ENCODE data around the gene SAP30. TPM values are rescaled to one million over a fixed set of nuclear protein-coding genes. Genes with fewer than 3 reads are reported as not detected.

Gene SAP30
- total and polyA plus RNA-seq, 2 of the 4 experiments (the other 2 are of a cell fraction), result 3.8 to 11.7 TPM

GRCh38 chr4:173371292-173372192, 788 bp downstream of the SAP30 start:
- Histone ChIP-seq H4K8ac (ENCODE audit: low read depth in 2 of 2, low read length in 2 of 2) (peak overlapping the region in 1 of 2 experiments; percentile 39; a peak in 1 of 4 replicates), H3K18ac (ENCODE audit: low read depth, low read length) (peak overlapping the region; percentile 33), H3K23ac (ENCODE audit: low read depth, low read length) (peak overlapping the region; percentile 86), H3K9ac (ENCODE audit: low read depth, low read length) (peak overlapping the region; percentile 79), H2BK5ac (ENCODE audit: low read depth, low read length, poor library complexity, severe bottlenecking) (peak overlapping the region; percentile 61), H2BK20ac (ENCODE audit: low read depth, low read length) (no peak overlapping the region), H3K36me3 (ENCODE audit: control insufficient read depth, insufficient read depth, low read length) (peaks cover 1% of the 10 kb centered on the region; the same call in 1 of the 2 replicates), H3K27me3 (ENCODE audit: control insufficient read depth, insufficient read depth, low read length) (no peaks in the 10 kb centered on the region), H3K9me3 (ENCODE audit: control insufficient read depth, insufficient read depth, low read length) (no peaks in the 10 kb centered on the region), H3K27ac (ENCODE audit: insufficient read depth, low read length) (peak overlapping the region; percentile 57), H2BK120ac (ENCODE audit: low read depth, low read length) (0 out of 2 replicates have a peak overlapping the region, but pooled peaks have one; percentile 3), H3K4me3 (ENCODE audit: insufficient read depth, low read depth, low read length) (peak overlapping the region; percentile 96), H2BK15ac (ENCODE audit: low read depth, low read length) (no peak overlapping the region), H4K91ac (ENCODE audit: insufficient read depth, low read depth, low read length) (peak overlapping the region; percentile 42), H3K56ac (ENCODE audit: extremely low read depth, insufficient read depth, low read length) (peak overlapping the region; percentile 58), H3K9me1 (ENCODE audit: insufficient read depth, low read length) (no peaks in the 10 kb centered on the region), H4K20me1 (ENCODE audit: insufficient read depth, low read length) (no peaks in the 10 kb centered on the region), H3K4me1 (ENCODE audit: control insufficient read depth, insufficient read depth, low read length) (no peaks in the 10 kb centered on the region; the same call in 1 of the 2 replicates), H3K4me2 (ENCODE audit: low read depth, low read length) (peak overlapping the region; percentile 35), H2AFZ (replicated peaks; ENCODE audit: low read length, poor library complexity) (peak overlapping the region; percentile 97), H3K4ac (ENCODE audit: low read depth, low read length) (peak overlapping the region; percentile 9), H4K5ac (ENCODE audit: low read depth, low read length) (no peak overlapping the region; the same call in none of the 2 replicates), H2AK9ac (replicated peaks; ENCODE audit: low read depth, low read length, poor library complexity) (peak overlapping the region; percentile 60), H3K79me1 (ENCODE audit: low read depth in 1 of 2, low read length in 2 of 2) (peaks cover 6 to 13% of the 10 kb centered on the region in 2 experiments), H3K14ac (replicated peaks; ENCODE audit: low read depth, low read length) (peak overlapping the region; percentile 87), H2AK5ac (ENCODE audit: low read depth, low read length) (no peak overlapping the region)
- DNase-seq (peak; percentile 69), ATAC-seq (ENCODE audit: low read depth) (peak; percentile 24)
- dilution Hi-C loops (cut with HindIII; ENCODE audit: low sequenced_read_pairs, unreplicated experiment), result no loop called here
- intact Hi-C loops (cut with micrococcal nuclease), result loop anchor here (2.0 to 5.0 kb wide), 2 partner anchors 45 to 911 kb away; partner anchors contain the start of genes CEP44 and FBXO8
- CTCF ChIA-PET, result interaction anchor here (1.0 kb wide), 1 partner anchor 42 kb away, joined by 3 read pairs; no protein-coding TSS in a partner anchor
- TF ChIP-seq MXI1 (IDR thresholded peaks at IDR 0.05; ENCODE audit: borderline replicate concordance, low read depth, low read length), result peak; percentile 65; the same call in 1 of the 2 replicates
- no peak for TF ChIP-seq ELK1 (IDR thresholded peaks at IDR 0.05; ENCODE audit: borderline replicate concordance, low read depth, low read length)
- WGBS, 2 experiments (ENCODE audit: extremely low coverage in 2 of 2, insufficient read length in 1 of 2), result 0% methylated on average over 14 of the region's 68 CpGs; no CpG with 5 or more reads in 1 of the 2 experiments
- POLR2A ChIA-PET (ENCODE audit: unreplicated experiment), result interaction anchor here (0.6 to 1.4 kb wide), 2 partner anchors 37 to 40 kb away, joined by 4 to 12 read pairs; partner anchors contain the start of gene HMGB2
- in situ Hi-C loops (cut with MboI; ENCODE audit: low sequenced_read_pairs), result no loop called here
- no TSS peak for BruUV-seq (replicated peaks)
